ENCODE results near the gene GPR137.

Gene GPR137

DNA sequence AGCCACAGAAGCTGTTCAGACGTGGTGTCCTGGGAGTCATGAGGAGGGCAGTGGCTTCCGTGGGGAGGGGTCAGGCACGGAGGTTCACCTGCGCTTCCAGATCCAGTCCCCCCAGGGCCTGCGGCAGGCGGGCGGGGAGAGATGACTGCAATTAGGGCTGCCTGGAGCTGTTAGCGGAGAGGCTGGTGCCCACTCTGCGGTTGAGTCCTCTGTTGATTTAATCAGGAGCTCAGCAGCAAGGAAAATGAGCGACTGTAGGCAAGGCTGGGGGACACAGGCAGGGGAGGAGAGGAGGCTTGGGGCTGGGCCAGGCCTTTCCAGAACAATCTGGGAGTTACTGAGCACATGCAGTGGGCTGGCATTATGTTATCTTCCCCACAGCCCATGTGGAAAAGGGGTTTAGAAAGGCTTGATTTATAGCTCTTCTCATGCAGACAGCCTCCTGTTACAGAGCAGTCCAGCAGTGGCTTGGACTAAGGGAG is 21.2 kb upstream of the GPR137 start:
- TF ChIP-seq, protein P1, sequence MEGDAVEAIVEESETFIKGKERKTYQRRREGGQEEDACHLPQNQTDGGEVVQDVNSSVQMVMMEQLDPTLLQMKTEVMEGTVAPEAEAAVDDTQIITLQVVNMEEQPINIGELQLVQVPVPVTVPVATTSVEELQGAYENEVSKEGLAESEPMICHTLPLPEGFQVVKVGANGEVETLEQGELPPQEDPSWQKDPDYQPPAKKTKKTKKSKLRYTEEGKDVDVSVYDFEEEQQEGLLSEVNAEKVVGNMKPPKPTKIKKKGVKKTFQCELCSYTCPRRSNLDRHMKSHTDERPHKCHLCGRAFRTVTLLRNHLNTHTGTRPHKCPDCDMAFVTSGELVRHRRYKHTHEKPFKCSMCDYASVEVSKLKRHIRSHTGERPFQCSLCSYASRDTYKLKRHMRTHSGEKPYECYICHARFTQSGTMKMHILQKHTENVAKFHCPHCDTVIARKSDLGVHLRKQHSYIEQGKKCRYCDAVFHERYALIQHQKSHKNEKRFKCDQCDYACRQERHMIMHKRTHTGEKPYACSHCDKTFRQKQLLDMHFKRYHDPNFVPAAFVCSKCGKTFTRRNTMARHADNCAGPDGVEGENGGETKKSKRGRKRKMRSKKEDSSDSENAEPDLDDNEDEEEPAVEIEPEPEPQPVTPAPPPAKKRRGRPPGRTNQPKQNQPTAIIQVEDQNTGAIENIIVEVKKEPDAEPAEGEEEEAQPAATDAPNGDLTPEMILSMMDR (IDR thresholded peaks at IDR 0.05; ENCODE audit: borderline replicate concordance, control extremely low read depth, extremely low read depth, insufficient read depth, missing control alignments): no peak
- in situ Hi-C loops (cut with MboI; ENCODE audit: low sequenced_read_pairs, unreplicated experiment): no loop called here
- no peak for DNase-seq (ENCODE audit: low spot score)

DNA sequence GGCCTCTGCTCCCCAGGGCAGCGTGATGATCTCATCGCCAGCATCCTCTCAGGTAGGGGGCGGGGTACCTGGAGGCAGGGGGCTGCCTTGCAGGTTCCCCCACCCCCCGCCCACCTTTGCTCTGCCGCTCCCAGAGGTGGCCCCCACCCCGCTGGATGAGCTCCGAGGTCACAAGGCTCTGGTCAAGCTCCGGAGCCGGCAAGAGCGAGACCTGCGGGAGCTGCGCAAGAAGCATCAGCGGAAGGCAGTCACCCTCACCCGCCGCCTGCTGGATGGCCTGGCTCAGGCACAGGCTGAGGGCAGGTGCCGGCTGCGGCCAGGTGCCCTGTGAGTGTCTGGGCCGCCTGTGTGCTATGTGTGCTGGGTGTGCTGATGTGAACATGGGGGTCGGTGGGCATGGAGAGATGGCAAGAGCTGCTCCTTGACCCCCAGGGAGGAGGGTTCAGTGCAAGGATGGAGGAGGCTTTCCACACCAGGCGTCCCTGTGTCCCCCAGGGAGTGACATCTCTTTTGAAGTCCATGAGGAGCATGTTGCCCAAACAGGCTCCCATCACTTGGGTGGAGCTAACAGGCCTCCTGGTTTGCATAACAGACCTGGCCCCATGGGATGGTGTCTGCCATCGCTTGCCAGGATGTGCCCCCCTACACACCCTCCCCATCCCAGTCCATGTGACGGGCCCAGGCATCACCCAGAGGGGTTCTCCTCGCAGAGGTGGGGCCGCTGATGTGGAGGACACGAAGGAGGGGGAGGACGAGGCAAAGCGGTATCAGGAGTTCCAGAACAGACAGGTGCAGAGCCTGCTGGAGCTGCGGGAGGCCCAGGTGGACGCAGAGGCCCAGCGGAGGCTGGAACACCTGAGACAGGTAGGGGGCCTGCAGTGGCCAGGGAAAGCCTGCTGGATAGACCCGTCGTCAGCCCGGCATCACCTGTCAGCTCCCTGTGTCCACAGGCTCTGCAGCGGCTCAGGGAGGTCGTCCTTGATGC is 20.2 kb upstream of the GPR137 start:
- in situ Hi-C loops (cut with MboI; ENCODE audit: low sequenced_read_pairs, unreplicated experiment): no loop called here
- TF ChIP-seq, protein P1 (IDR thresholded peaks at IDR 0.05; ENCODE audit: borderline replicate concordance, control extremely low read depth, extremely low read depth, insufficient read depth, missing control alignments): no peak
- DNase-seq (ENCODE audit: low spot score): no peak

DNA sequence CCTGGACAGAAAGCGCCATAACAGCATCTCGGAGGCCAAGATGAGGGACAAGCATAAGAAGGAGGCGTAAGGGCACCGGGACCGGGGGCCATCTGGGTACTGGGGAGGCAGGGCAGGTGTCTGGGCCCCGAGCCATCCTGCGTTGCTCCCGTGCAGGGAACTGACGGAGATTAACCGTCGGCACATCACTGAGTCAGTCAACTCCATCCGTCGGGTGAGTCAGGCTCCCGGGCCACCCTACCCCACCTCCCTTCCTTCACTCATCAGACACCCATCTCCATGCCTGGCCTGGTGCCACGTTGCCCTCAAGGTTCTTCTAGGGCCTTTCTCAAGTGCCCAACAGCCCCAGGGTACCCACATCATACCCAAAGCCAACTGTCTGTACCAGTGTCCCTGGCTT is 19.3 kb upstream of the GPR137 start:
- in situ Hi-C loops (cut with MboI; ENCODE audit: low sequenced_read_pairs, unreplicated experiment): no loop called here
- TF ChIP-seq, protein P1 (IDR thresholded peaks at IDR 0.05; ENCODE audit: borderline replicate concordance, control extremely low read depth, extremely low read depth, insufficient read depth, missing control alignments): no peak
- DNase-seq (ENCODE audit: low spot score): no peak

DNA sequence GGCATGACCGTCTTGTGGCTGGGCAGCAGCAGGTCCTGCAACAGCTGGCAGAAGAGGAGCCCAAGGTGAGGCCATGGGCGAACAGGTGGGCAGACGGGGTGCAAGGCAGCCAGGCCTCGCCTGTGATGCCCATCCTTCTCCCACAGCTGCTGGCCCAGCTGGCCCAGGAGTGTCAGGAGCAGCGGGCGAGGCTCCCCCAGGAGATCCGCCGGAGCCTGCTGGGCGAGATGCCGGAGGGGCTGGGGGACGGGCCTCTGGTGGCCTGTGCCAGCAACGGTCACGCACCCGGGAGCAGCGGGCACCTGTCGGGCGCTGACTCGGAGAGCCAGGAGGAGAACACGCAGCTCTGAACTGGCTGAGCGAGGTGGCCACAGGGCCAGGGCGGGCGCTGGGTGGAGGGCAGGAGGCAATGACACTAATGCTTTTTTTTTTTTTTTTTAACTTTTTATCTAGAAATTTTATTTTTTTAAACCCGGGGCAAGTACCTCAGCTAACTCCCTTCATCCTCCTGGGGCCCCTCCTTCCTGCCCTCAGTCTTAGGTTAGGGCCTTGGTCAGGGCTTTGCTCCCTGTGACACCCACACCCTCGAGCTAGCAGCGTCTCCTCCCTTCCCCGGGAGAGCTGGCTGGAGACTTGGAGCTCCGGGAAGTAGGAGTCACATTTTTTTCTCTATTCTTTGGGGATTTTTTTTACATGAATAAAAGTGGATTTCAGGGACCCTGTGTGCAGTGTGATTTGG is 18.3 kb upstream of the GPR137 start:
- TF ChIP-seq, protein P1 (IDR thresholded peaks at IDR 0.05; ENCODE audit: borderline replicate concordance, control extremely low read depth, extremely low read depth, insufficient read depth, missing control alignments): no peak
- no peak for DNase-seq (ENCODE audit: low spot score)
- in situ Hi-C loops (cut with MboI; ENCODE audit: low sequenced_read_pairs, unreplicated experiment): no loop called here

DNA sequence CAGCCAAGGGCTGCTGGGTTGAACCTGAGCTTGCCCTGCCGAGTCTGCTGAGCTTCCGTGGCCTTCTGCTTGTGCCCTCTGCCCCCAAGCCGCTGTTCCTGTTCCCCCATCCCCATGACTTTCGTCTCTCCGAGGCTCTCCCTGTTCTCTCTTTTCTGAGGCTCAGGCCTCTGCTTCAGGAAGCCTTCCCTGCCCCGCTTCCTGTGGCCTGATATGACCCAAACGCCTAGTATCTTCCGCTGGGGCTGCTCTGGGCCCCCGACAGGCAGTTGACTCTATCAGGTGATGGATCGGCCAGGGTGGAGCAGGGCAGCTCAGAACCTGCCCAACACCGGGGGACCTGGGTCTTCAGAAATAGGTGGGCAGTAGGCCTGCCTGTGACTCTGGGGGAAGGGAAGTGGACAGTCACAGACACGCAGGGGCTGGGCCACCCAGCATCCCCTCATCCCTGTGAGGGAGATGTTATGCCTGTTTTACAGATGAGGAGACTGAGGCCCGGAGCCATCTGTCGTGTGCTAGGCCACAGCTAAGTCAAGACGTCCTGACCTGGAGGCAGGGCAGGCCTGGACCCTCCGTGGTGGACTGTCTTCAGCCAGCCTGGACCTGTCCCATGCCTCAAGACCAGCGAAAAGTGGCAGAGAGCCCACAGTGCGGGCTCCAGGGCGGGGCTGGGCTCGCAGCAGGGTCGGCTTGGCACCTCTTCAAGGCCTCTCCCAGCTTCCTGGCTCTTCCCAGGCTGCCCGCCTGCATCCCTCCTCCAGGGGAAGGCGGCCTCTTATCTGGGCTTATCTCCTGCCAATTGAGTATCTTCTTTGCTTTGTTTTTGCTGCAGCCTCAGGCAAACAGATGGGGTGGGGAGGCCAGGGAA is 17.4 kb upstream of the GPR137 start:
- TF ChIP-seq, protein P1 (IDR thresholded peaks at IDR 0.05; ENCODE audit: borderline replicate concordance, control extremely low read depth, extremely low read depth, insufficient read depth, missing control alignments): no peak
- in situ Hi-C loops (cut with MboI; ENCODE audit: low sequenced_read_pairs, unreplicated experiment): no loop called here
- DNase-seq (ENCODE audit: low spot score): no peak
